ENCODE data around the gene LRBA. TPM values are rescaled to one million over a fixed set of nuclear protein-coding genes. Genes with fewer than 3 reads are reported as not detected.

The LRBA gene
- total RNA-seq, 4 donors from 2014 or later, result 28.3 to 38.2 (median 32.1) TPM

DNA sequence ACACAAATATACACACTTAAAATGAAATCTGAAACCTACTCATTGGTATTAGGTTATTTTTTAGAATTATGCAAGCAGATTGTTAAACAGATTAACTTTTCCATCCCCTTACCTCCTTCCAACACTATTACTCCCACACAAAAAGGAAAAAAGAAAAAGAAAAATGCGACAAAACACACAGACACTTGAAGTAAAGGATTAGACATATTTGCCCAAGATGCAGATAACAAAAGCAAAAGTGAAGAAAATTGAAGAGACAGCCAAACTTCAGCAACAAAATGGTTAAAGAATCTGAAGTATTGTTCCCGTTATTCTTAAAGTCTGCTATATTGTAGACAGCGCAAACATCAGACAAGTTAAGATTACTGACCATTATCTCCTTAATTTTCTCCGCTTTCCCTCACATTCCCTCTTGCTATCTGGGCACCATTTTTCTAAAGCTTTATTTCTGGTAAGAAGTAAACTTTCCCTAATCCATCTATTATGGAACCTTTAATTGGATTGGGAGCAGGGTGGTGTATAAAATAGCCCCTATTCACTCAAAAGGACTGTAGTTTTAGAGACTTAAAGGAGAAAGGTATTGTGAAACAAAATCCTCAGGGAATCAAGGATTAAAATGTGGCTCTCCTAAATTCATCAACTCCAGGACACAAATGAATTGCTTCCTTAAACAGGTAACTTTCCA lies 467.8 kb downstream of the LRBA start:
- TF ChIP-seq, protein P1, sequence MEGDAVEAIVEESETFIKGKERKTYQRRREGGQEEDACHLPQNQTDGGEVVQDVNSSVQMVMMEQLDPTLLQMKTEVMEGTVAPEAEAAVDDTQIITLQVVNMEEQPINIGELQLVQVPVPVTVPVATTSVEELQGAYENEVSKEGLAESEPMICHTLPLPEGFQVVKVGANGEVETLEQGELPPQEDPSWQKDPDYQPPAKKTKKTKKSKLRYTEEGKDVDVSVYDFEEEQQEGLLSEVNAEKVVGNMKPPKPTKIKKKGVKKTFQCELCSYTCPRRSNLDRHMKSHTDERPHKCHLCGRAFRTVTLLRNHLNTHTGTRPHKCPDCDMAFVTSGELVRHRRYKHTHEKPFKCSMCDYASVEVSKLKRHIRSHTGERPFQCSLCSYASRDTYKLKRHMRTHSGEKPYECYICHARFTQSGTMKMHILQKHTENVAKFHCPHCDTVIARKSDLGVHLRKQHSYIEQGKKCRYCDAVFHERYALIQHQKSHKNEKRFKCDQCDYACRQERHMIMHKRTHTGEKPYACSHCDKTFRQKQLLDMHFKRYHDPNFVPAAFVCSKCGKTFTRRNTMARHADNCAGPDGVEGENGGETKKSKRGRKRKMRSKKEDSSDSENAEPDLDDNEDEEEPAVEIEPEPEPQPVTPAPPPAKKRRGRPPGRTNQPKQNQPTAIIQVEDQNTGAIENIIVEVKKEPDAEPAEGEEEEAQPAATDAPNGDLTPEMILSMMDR (IDR thresholded peaks at IDR 0.05; ENCODE audit: low read depth), result no peak

- TF ChIP-seq, protein P1 (IDR thresholded peaks at IDR 0.05; ENCODE audit: low read depth), result no peak
Observed at GRCh38 chr4:150546286-150546685, 468.8 kb downstream of the LRBA start.

GRCh38 chr4:150543042-150543441 lies 472.0 kb downstream of the LRBA start:
- TF ChIP-seq, protein P1 (IDR thresholded peaks at IDR 0.05; ENCODE audit: low read depth), result no peak

DNA sequence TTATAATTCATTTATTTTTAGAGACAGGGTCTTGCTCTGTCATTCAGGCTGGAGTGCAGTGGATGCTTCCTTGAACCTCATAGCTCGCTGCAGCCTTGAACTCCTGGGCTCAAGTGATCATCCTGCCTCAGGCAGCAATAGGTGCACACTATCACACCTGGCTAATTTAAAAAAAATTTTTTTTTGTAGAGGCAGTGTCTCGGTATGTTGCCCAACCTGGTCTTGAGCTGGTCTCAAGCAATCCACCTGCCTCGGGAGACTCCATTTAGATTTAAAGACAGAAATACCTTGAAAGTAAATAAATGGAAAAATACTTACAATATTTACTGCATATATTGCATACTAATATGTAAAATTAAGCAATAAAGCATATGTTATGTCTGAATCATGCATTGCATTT lies 473.4 kb downstream of the LRBA start:
- TF ChIP-seq, protein P1 (IDR thresholded peaks at IDR 0.05; ENCODE audit: low read depth), result no peak

DNA sequence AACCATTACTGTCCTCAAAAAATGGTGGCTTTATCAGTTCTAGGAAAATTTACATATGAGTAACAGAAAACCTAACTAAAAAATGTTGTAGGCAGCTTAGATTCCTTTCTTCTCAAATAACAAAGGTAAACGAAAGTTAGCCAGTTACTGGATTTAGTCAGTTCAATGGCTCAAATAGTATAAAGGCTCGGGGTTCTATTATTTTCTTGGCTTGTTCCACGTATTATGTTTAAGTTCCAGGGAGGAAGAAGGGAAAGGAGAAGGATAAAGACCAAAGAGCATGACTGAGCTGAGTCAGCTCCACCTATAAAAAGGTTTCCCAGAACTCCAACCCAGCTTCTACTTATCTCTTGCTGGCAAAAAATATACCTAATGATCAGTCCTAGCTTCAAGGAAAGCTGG lies 474.1 kb downstream of the LRBA start:
- TF ChIP-seq, protein P1 (IDR thresholded peaks at IDR 0.05; ENCODE audit: low read depth), result no peak

- TF ChIP-seq, protein P1 (IDR thresholded peaks at IDR 0.05; ENCODE audit: low read depth), result no peak
Observed at GRCh38 chr4:150540536-150540935, 474.5 kb downstream of the LRBA start.

DNA sequence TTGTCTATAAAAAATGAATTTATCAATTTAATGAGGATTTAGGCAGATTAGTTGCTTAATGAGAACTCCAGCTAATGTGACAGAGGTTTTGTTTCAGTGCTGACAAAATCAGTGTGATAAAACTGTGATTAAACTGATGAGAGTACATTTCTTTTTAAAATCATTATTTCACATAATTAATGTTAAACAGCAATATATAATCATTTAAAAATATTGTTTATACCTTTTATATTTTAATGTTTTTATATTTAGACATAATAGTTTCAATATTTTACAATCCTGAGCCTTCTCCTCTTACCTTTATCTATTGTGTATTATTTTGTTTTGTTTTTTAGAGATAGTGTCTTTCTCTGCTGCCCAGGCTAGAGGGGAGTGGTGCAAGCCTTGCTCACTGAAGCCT lies 480.3 kb downstream of the LRBA start:
- TF ChIP-seq, protein P1 (IDR thresholded peaks at IDR 0.05; ENCODE audit: low read depth), result no peak
